RWPE1 (cell line): ENCODE data around the gene MAP4K3.
"Not testable (repeated sequence)": the region's sequence is repeated elsewhere in the genome, so short reads cannot be mapped to it uniquely, and the experiment has no call there.

ENCODE experiments used
- CTCF ChIA-PET: fragments of 350-600 bp; sonication (Branson Sonifier 250); formaldehyde crosslinking; extraction: SDS; loops from one replicate; lab custom pipeline; 2021; lab: Yijun Ruan, JAX
- POLR2A ChIA-PET: fragments of 400-600 bp; formaldehyde crosslinking; extraction: SDS; loops from one replicate; lab custom pipeline; 2020; ENCODE audit warnings: antibody characterized with exemption; ENCODE audit not compliant: low non-redundant PET; lab: Yijun Ruan, JAX
- DNase-seq: peaks from one replicate; pipeline ENCODE4 v3.0.0; 2012; ENCODE audit warnings: low spot score
- H3K27ac ChIP-seq: fragments of 450-650 bp; 2 replicates; pipeline ENCODE4 v1.5.1; 2017
- TF ChIP-seq, protein P1 (sequence below): fragments of 450-650 bp; conservative IDR thresholded peaks from 2 replicates; pipeline ENCODE4 v1.5.1; 2017; ENCODE audit warnings: low read depth, mild to moderate bottlenecking

The MAP4K3 gene

DNA sequence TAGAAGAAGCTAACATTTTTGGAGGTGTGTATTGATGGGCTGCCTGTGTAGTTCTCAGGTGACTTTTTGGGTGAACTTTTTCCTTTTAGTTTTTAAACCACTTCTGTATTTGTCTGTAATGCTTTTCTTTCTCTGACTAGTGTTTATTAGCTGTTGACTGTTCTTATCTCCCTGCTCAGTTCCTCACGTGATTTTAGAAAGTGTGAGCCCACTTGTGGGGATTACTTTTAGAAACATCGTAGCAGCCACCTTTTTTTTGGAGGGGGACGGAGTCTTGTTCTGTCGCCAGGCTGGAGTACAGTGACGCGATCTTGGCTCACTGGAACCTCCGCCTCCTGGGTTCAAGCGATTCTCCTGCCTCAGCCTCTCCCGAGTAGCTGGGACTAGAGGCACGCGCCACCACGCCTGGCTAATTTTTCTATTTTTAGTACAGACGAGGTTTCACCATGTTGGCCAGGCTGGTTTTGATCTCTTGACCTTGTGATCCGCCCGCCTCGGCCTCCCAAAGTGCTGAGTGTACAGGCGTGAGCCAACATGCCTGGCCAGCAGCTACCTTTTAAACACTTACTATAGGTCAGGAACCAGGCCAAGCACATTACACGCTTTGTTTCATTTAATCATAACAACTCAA lies 184.1 kb downstream of the MAP4K3 start:
- H3K27ac ChIP-seq = no peak overlapping the region
- DNase-seq = no peak
- TF ChIP-seq, protein P1, sequence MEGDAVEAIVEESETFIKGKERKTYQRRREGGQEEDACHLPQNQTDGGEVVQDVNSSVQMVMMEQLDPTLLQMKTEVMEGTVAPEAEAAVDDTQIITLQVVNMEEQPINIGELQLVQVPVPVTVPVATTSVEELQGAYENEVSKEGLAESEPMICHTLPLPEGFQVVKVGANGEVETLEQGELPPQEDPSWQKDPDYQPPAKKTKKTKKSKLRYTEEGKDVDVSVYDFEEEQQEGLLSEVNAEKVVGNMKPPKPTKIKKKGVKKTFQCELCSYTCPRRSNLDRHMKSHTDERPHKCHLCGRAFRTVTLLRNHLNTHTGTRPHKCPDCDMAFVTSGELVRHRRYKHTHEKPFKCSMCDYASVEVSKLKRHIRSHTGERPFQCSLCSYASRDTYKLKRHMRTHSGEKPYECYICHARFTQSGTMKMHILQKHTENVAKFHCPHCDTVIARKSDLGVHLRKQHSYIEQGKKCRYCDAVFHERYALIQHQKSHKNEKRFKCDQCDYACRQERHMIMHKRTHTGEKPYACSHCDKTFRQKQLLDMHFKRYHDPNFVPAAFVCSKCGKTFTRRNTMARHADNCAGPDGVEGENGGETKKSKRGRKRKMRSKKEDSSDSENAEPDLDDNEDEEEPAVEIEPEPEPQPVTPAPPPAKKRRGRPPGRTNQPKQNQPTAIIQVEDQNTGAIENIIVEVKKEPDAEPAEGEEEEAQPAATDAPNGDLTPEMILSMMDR = no peak
- ChIA-PET CTCF (interaction anchor here (0.5 to 0.6 kb wide), 2 partner anchors 17 to 497 kb away, joined by 3 to 4 read pairs; no protein-coding TSS in a partner anchor), POLR2A (no interaction called here)

DNA sequence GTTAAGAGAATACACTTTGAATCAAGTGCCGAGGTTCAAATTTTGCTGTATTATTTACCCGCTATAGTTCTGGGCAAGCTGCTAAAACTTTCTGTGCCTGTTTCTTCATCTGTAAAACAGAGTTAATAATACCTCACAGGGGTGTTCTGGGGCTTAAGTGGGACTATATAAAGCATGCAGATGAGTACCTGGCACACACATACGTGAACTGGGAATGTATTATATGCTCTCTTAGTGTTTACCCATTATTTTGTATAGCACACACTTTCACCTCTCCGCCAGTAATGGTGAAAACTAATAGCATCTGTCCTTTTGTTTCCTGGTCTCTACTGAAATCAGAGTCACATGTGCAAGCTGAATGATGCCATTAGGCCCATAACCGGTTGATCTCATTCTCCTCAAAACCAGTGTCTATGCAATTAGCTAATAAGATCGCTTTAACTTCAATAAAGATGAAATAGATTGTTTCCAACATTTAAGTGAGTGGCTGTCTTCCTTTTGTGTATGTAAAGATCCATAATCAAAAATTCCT lies 189.5 kb downstream of the MAP4K3 start:
- CTCF ChIA-PET = no interaction called here
- no peak for DNase-seq
- no peak overlapping the region for H3K27ac ChIP-seq
- TF ChIP-seq, protein P1 = no peak
- POLR2A ChIA-PET = no interaction called here

DNA sequence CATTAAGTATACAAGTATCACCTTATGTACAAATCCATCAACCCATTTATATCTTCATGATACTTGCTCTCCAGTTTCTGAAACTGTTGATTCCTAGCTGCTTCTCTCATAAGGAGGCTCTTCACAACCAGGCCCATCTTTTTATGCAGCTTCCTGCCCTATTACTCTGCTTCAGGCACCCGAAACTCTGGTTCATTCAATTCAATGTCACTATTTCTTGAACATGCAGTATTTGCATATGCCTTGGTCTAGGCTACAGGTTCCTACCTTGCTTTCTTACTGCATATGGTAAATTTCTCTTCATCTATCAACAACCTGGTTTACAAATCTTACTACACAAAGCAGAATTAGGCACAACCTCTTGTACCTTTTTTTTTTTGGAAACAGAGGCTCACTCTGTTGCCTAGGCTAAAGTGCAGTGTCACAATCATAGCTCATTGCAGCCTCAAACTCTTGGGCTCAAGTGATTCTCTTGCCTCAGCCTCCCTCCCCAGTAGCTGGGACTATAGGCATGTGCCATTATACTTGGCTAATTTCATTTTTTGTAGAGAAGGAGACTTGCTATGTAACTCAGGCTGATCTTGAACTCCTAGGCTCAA lies 190.6 kb downstream of the MAP4K3 start:
- TF ChIP-seq, protein P1 = no peak
- CTCF ChIA-PET = no interaction called here
- DNase-seq = no peak
- POLR2A ChIA-PET = no interaction called here
- no peak overlapping the region for H3K27ac ChIP-seq

DNA sequence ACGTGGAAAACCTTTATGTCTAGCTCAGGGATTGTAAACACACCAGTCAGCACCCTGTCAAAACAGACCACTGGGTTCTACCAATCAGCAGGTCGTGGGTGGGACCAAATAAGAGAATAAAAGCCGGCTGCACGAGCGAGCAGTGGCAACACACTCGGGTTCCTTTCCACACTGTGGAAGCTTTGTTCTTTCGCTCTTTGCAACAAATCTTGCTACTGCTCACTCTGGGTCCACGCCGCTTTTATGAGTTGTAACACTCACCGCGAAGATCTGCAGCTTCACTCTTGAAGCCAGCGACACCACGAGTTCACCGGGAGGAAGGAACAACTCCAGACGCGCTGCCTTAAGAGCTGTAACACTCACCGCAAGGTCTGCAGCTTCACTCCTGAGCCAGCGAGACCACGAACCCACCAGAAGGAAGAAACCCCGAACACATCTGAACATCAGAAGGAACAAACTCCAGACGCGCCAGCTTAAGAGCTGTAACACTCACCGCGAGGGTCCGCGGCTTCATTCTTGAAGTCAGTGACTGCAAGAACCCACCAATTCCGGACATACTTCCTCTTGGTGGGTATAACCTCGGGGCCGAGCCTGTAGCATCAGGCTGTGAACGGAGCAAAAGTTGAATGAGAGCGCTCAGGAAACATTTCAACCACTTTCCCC lies 192.0 kb downstream of the MAP4K3 start:
- DNase-seq, POLR2A ChIA-PET: not testable (repeated sequence)
- CTCF ChIA-PET = interaction anchor here (0.6 to 0.7 kb wide), 2 partner anchors 288 to 606 kb away, joined by 3 read pairs; no protein-coding TSS in a partner anchor
- peak overlapping the region; percentile 62 for H3K27ac ChIP-seq

DNA sequence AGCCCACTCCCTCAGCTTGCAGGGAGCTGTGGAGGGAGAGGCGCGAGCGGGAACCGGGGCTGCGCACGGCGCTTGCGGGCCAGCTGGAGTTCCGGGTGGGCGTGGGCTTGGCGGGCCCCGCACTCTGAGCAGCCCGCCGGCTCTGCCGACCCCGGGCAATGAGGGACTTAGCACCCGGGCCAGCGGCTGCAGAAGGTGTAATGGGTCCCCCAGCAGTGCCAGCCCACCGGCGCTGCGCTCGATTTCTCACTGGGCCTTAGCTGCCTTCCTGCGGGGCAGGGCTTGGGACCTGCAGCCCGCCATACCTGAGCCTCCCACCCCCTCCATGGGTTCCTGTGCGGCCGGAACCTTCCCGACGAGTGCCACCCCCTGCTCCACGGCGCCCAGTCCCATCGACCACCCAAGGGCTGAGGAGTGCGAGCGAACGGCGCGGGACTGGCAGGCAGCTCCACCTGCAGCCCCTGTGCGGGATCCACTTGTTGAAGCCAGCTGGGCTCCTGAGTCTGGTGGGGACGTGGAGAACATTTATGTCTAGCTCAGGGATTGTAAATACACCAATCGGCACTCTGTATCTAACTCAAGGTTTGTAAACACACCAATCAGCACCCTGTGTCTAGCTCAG lies 192.7 kb downstream of the MAP4K3 start:
- not testable (repeated sequence) for DNase-seq

DNA sequence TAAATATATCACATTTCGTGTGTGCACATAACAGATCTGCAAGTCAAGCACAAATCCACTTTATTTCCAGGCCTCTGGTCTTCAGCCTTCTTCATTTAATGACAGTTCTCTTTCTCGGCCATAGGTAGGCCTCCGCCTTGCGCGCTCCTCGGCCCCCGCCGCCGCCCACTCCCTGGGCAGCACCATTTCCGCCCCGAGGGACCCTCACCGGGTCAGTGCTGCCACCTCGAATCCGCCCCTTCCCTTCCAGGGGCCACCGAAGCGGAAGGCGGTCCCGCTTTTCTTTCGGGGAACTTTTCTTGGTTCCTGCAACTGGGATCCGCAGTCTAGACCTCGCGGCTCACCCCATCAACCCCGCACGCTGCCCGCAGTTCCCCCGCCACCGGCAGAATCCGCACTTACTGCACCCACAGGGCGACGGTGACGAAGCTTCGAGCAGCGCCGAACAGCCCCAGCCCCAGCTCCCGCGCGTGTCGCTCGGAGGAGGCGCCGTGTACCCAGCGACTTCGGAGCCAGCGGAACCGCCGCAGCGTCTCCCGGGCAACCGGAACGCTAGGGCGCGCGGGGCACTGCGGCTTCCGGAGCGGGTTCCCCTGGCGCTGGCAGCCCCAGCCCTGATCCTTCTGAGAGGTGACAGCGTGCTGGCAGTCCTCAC lies 193.5 kb downstream of the MAP4K3 start, which contains the start of gene CDKL4:
Gene CDKL4, minus strand, starts transcription at position 502 of the 655 bp plus-strand sequence.
- TF ChIP-seq, protein P1 = no peak
- DNase-seq = peak; percentile 25
- ChIA-PET POLR2A (no interaction called here), CTCF (no interaction called here)
- H3K27ac ChIP-seq = peak within 1 kb of the TSS; percentile 62

More for the DNA sequence above, 192.7 kb downstream of the MAP4K3 start:
- H3K27ac ChIP-seq = peak overlapping the region; percentile 62
- POLR2A ChIA-PET = not testable (repeated sequence)
- CTCF ChIA-PET = interaction anchor here (0.6 to 0.7 kb wide), 2 partner anchors 289 to 607 kb away, joined by 3 read pairs; no protein-coding TSS in a partner anchor

DNA sequence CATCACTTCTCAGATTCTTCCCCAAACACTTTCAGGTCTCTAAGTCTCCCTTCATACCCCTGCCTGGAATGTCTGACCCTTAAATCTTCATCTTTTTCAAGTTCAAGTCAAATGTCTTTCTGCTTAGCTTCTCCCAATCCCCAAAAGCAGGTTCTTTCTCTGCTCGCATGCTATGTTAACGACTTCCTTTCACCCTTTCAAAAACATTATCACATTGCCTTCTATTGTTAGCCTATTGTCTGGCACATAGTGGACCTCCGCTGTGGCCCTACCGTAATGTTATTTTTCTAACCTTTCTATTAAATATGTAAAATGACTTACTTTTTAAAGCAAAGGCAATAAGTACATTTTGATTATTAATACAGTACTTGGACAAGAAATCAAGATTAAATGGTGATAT lies 195.5 kb downstream of the MAP4K3 start:
- no peak for DNase-seq
- TF ChIP-seq, protein P1 = no peak
- POLR2A ChIA-PET = no interaction called here
- CTCF ChIA-PET = no interaction called here
- no peak overlapping the region for H3K27ac ChIP-seq
